HG03060 (cell line): ENCODE data around the gene RASIP1.
"Not testable (repeated sequence)": the region's sequence is repeated elsewhere in the genome, so short reads cannot be mapped to it uniquely, and the experiment has no call there.

ENCODE experiments used
- ATAC-seq: cut with Tn5 transposase; IDR thresholded peaks from one replicate; pipeline ENCODE4 v1.9.1; 2021; ENCODE audit warnings: low read depth, moderate number of reproducible peaks; ENCODE audit not compliant: unreplicated experiment

RASIP1 gene

DNA sequence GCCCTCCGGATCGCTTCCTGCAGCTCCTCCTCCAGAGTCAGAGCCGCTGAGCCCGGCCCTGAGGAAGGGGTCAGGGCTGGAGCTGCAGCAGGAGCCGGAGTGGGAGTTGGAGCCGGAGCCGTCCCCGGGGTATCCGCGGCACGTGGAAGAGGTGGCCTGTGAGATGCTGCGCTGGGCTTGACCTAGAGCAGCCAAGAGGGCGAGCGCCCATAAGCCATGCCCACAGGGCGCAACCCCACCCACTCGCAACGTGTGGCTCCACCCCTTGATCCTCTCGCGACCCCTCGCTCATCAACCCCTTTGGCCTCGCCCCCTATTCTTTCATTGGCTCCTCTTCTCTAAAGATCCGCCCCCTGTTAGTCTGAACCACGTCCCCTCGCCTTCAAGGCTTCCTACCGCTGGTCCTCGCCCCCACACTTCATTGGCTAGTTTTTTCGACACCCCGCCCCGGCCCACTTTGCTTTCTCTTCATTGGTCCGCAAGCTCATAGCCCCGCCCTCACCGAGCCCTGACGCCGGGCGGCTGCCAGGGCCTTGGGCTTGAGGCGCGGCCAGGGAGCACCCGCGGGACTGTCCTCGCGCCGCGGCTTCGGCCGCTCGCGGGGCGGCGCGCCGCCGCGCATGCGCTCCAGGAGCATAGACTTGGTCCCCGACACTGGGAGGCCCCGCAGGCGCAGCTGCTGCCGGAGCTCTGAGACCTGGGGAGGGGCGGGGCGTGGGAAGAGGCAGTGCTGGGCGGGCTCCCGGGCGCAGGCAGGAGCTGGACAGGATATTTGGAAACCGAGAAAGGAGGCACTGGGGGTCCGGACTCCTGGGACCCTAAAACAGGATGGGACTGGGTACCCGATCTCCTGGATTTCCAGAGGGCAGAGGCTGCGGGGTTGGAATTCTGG is 26.3 kb downstream of the RASIP1 start:
- peak; percentile 84 for ATAC-seq

GRCh38 chr19:48713041-48713863 is 27.2 kb downstream of the RASIP1 start:
- no peak for ATAC-seq

GRCh38 chr19:48711106-48711662 is 29.2 kb downstream of the RASIP1 start:
- ATAC-seq = no peak

- ATAC-seq = no peak
Measured at GRCh38 chr19:48708471-48708870, 31.9 kb downstream of the RASIP1 start.

DNA sequence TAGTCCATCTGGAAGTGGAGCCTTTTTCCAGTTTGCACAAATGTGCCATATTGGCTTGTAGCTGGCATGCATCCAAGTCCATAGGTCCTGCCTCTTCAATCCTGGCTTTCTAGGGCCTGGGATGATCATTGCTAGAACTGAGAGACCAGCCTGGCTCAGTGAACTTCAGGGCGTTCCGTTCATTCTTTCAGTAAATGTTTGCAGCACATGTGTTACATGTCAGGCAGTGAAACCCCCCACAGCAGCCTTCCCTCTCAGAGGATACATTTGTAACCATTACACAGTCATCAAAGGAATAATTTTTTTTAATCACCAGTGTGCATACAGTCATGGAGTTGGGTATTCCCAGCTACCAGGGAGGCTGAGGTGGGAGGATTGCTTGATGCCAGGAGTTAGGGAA is 35.0 kb downstream of the RASIP1 start:
- ATAC-seq = no peak

DNA sequence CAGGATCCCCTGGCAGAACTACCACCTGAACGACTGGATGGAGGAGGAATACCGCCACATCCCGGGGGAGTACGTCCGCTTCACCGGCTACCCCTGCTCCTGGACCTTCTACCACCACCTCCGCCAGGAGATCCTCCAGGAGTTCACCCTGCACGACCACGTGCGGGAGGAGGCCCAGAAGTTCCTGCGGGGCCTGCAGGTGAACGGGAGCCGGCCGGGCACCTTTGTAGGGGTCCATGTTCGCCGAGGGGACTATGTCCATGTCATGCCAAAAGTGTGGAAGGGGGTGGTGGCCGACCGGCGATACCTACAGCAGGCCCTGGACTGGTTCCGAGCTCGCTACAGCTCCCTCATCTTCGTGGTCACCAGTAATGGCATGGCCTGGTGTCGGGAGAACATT is 37.1 kb downstream of the RASIP1 start:
- ATAC-seq = no peak

DNA sequence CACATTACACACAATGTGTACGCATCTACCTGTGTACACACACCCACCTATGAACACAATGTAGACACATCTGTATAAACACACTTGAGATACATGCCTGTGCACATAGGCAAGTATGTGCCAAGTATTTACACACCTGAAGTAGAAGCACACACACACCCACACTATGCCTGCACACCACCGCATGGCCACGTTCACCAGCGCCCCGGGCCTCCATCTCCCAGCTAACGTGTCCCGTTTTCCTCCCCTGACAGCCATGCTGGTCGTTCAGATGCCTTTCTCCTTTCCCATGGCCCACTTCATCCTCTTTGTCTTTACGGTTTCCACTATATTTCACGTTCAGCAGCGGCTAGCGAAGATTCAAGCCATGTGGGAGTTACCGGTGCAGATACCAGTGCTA is 37.7 kb downstream of the RASIP1 start:
- no peak for ATAC-seq

GRCh38 chr19:48698046-48698445 is 42.4 kb downstream of the RASIP1 start:
- ATAC-seq = no peak

GRCh38 chr19:48696353-48697010 is 43.9 kb downstream of the RASIP1 start:
- ATAC-seq = no peak

GRCh38 chr19:48695743-48696352 is 44.6 kb downstream of the RASIP1 start, which contains the start of gene FUT2:
Gene FUT2 (plus strand): TSS chr19:48695971. CDS start chr19:48702957, 6,986 bp downstream.
- ATAC-seq = no peak

DNA sequence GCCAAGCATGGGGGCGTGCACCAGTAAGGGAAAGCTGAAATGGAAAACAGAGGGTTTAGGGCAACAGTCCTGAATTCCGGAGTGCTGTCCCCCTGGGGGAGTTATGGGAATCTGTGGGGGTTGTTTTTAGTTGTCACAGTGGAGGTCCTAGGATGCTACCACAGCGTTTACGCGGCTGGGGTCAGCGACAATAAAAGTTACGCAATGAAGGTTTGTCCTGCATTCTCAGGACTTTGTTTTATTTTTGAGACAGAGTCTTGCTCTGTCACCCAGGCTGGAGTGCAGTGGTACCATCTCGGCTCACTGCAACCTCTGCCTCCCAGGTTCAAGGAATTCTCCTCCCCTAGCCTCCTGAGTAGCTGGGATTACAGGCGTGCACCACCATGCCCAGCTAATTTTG is 46.8 kb downstream of the RASIP1 start:
- ATAC-seq = not testable (repeated sequence)

DNA sequence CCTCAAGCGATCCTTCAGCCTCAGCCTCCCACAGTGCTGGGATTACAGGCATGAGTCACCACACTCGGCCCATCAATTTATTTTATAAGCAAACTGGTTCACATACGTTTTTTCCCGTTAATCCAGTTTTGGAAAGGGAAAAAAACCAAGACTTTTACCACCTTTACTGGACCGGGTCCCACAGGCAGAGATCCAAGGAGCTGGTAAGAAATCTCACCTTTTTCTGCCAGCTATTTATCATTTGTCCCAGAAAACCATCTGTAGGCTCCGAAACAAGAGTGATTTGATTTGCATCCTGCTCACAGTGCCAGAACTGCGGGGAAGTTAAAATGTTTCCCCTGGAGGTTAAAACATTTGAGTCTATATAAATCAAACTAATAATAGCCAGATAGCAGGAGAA is 51.0 kb downstream of the RASIP1 start:
- no peak for ATAC-seq

DNA sequence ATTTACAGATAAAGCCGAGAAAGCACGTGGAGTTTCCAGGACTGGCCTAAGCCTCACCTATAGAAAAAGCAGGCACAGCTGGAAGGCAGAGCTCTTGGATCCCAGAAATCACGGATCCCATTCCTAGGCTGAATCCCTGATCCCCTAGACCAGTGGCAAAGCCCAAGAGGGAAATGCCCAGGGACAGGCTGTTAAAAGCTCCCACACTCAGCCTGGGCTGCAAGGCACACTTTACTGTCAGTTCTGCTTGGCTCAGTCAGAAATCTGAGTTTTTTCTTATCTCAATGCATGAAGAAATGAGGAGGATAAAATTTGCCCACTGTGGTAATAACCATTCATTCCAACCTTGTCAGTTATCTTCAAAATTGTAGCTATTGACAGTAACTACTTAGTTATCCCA is 52.6 kb downstream of the RASIP1 start:
- ATAC-seq = no peak

- not testable (repeated sequence) for ATAC-seq
Measured at GRCh38 chr19:48686637-48687036, 53.8 kb downstream of the RASIP1 start.

DNA sequence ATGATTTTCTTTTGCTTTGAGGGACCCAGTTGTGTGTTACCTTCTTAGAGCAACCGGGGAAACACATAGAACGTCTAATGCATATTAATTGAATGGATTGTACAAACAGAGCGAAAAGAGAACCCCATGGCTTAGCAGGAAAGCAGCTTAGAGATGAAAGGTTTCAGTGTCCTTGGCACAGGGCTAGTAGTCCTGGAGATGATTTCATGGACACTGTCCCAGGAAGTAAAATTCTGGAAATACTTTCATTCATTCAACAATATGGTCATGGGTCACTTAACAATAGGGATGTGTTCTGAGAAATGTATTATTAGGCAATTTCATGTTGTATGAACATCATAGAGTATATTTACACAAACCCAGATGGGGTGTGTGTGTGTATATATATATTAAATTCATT is 54.3 kb downstream of the RASIP1 start:
- no peak for ATAC-seq

DNA sequence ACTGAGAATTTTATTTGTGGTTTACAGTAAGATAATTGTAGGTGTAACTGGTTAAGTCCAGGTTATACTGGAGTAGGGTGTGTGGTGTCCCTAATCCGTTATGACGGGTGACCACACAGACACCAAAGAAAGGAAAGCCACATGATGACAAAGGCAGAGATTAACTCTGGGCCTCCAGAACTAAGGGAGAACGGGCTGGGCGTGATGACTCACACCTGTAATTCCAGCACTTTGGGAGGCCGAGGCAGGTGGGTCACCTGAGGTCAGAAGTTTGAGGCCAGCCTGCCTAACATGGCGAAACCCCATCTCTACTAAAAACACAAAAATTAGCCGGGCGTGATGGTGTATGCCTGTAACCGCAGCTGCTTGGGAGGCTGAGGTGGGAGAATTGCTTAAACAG is 54.8 kb downstream of the RASIP1 start:
- no peak for ATAC-seq

DNA sequence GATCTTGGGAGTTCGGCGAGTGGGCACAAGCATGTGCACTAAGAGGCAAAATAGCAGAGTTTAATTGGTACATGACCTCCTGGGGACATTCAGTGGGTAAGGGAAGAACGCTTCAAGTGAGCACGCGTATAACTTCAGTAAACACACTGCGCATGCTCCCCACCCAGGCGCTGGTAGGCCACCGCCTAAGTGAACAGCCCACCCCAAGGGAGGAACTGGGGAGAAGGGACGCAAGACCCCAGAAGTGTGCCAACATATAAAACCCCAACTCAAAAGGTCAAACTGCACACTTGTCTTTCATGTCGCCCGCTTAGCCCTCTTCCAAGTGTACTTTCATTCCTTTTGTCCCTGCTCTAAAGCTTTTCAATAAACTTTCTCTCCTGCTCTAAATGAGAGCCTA is 57.1 kb downstream of the RASIP1 start:
- no peak for ATAC-seq

GRCh38 chr19:48681127-48681470 is 59.3 kb downstream of the RASIP1 start:
- no peak for ATAC-seq

- ATAC-seq = no peak
Measured at GRCh38 chr19:48680436-48681126, 59.8 kb downstream of the RASIP1 start.

DNA sequence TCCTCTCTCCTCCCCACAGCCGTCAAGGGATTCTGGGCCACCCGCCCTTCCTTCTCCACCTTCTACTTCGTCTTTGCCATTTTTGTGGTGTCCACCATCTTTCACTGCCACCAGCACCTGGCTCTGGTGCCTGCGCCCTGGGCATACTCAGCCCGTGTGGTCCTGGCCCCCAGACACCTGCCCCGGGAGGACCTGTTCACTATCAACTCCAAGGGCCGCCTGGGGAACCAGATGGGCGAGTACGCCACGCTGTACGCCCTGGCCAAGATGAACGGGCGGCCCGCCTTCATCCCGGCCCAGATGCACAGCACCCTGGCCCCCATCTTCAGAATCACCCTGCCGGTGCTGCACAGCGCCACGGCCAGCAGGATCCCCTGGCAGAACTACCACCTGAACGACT is 60.4 kb downstream of the RASIP1 start:
- not testable (repeated sequence) for ATAC-seq
